MCF 10A (cell line): ENCODE measurements around the gene CEBPZOS. TPM values are rescaled to one million over a fixed set of nuclear protein-coding genes. Genes with fewer than 3 reads are reported as not detected.

Experiments
- BruUV-seq: library from RNA; stranded (reverse); fragments of 400-500 nt; replicated peaks from 2 replicates; lab custom pipeline; 2021; lab: Mats Ljungman, UMichigan
- CTCF ChIA-PET: fragments of 300-600 bp; sonication (Branson Sonifier 250); formaldehyde crosslinking; extraction: SDS; loops from one replicate; lab custom pipeline; 2021; ENCODE audit warnings: antibody characterized with exemption, inconsistent platforms; lab: Yijun Ruan, JAX
- POLR2A ChIA-PET: fragments of 300-600, 350-650 bp; sonication (Branson Sonifier 250); formaldehyde crosslinking; extraction: SDS; loops from one replicate; lab custom pipeline; 2020; ENCODE audit warnings: antibody characterized with exemption, inconsistent platforms; lab: Yijun Ruan, JAX
- DNase-seq: peaks from one replicate; pipeline ENCODE4 v3.0.0-alpha.2; 2018; ENCODE audit not compliant: unreplicated experiment
- H3K27ac Mint-ChIP-seq: one replicate; pipeline ENCODE4 v1.8.0; 2022; ENCODE audit warnings: mild to moderate bottlenecking, low read depth, mixed read lengths; ENCODE audit not compliant: unreplicated experiment
- H3K27me3 Mint-ChIP-seq: one replicate; pipeline ENCODE4 v1.8.0; 2022; ENCODE audit warnings: mixed read lengths; ENCODE audit not compliant: insufficient read depth, unreplicated experiment
- H3K36me3 Mint-ChIP-seq: one replicate; pipeline ENCODE4 v1.8.0; 2022; ENCODE audit warnings: mild to moderate bottlenecking, moderate library complexity, mixed read lengths; ENCODE audit not compliant: insufficient read depth, unreplicated experiment
- H3K4me1 Mint-ChIP-seq: one replicate; pipeline ENCODE4 v1.8.0; 2022; ENCODE audit warnings: mixed read lengths; ENCODE audit not compliant: insufficient read depth, unreplicated experiment
- H3K4me3 Mint-ChIP-seq: one replicate; pipeline ENCODE4 v1.8.0; 2022; ENCODE audit warnings: mild to moderate bottlenecking, moderate library complexity, mixed read lengths; ENCODE audit not compliant: unreplicated experiment
- H3K9me3 Mint-ChIP-seq: one replicate; pipeline ENCODE4 v1.8.0; 2022; ENCODE audit warnings: mixed read lengths; ENCODE audit not compliant: unreplicated experiment
- intact Hi-C: fragments of 100-400 bp; cut with micrococcal nuclease; formaldehyde crosslinking; loops from 2 replicates; pipeline ENCODE4 v1.14.1; 2022
- total RNA-seq: library from RNA; stranded (reverse); gene quantifications from 2 replicates; pipeline ENCODE4 v1.2.3, GENCODE V29; 2022
- TF ChIP-seq, protein P1 (sequence below): fragments of 200-600 bp; IDR thresholded peaks from one replicate; pipeline ENCODE4 v1.8.0; 2022; ENCODE audit warnings: antibody characterized with exemption, mild to moderate bottlenecking; ENCODE audit not compliant: unreplicated experiment

The CEBPZOS gene
- total RNA-seq, 1 experiment from 2014 or later = 38.5 TPM

DNA sequence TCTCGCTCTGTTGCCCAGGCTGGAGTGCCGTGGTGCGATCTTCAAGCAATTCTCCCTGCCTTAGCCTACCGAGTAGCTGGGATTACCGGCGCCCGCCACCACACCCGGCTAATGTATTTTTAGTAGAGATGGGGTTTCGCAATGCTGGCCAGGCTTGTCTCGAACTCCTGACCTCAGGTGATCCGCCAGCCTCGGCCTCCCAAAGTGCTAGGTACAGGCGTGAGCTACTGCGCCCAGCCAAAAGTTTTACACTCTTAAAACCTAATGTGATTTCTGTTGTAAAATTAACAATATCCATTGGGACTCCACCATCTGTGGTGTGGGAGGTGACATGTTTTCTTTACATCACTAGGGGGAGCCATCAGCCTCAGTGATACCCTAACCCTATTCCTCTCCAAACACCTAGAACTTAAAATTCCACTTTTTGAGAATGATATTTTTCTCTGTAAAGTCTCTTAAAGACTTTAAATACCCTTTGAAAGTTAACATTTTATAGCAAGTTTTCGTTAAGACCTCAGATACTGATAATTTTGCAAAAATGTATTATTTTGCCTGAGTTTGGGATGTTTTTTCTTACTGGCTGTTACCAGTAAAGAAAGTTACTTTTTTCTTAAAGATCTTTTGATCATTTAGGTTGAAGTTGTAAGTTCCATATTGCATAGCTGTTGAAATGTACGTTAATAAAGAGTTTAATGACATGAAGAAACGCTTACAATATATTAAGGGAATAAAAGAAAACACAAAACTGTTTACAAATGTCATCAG lies 27.9 kb upstream of the CEBPZOS start:
- no peaks in the 10 kb centered on the region for H3K36me3 Mint-ChIP-seq
- BruUV-seq = no TSS peak
- H3K4me3 Mint-ChIP-seq = no peak overlapping the region
- TF ChIP-seq, protein P1, sequence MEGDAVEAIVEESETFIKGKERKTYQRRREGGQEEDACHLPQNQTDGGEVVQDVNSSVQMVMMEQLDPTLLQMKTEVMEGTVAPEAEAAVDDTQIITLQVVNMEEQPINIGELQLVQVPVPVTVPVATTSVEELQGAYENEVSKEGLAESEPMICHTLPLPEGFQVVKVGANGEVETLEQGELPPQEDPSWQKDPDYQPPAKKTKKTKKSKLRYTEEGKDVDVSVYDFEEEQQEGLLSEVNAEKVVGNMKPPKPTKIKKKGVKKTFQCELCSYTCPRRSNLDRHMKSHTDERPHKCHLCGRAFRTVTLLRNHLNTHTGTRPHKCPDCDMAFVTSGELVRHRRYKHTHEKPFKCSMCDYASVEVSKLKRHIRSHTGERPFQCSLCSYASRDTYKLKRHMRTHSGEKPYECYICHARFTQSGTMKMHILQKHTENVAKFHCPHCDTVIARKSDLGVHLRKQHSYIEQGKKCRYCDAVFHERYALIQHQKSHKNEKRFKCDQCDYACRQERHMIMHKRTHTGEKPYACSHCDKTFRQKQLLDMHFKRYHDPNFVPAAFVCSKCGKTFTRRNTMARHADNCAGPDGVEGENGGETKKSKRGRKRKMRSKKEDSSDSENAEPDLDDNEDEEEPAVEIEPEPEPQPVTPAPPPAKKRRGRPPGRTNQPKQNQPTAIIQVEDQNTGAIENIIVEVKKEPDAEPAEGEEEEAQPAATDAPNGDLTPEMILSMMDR = peak; percentile 65
- no peaks in the 10 kb centered on the region for H3K4me1 Mint-ChIP-seq
- H3K27me3 Mint-ChIP-seq = no peaks in the 10 kb centered on the region
- H3K9me3 Mint-ChIP-seq = peaks cover 17% of the 10 kb centered on the region
- no peak overlapping the region for H3K27ac Mint-ChIP-seq
- peak; percentile 59 for DNase-seq
- intact Hi-C loops = loop anchor here (2.0 kb wide), 2 partner anchors 62 to 708 kb away; partner anchors contain the start of genes CEBPZ and NDUFAF7
- POLR2A ChIA-PET = interaction anchor here (0.6 to 1.9 kb wide), 13 partner anchors 10 to 155 kb away, joined by 3 to 6 read pairs (median 3); partner anchors contain the start of genes CEBPZ, CEBPZOS and NDUFAF7
- CTCF ChIA-PET = interaction anchor here (0.5 to 3.0 kb wide), 29 partner anchors 9 to 711 kb away, joined by 3 to 32 read pairs (median 3); partner anchors contain the start of genes CEBPZOS, EIF2AK2 and SULT6B1

DNA sequence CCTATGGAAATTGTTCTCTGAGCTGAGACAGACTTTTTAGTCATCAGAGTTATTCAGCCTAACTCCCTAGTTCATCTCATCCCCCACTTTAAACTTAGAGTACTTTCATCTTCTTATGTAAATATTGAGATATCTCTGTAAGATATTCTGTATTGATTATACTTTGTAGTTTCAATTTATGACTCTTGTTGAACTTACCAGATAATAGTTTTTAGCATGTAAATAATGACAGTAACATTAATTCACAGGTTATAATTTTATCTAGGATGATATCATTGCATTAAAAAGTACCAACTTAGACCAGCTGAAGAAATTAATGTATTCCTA lies 24.7 kb upstream of the CEBPZOS start:
- BruUV-seq = no TSS peak
- H3K36me3 Mint-ChIP-seq = no peaks in the 10 kb centered on the region
- no peak for DNase-seq
- intact Hi-C loops = no loop called here
- CTCF ChIA-PET = interaction anchor here (0.6 to 1.5 kb wide), 2 partner anchors 26 to 29 kb away, joined by 5 to 7 read pairs; no protein-coding TSS in a partner anchor
- TF ChIP-seq, protein P1 = no peak
- no peak overlapping the region for H3K27ac Mint-ChIP-seq
- POLR2A ChIA-PET = no interaction called here
- H3K27me3 Mint-ChIP-seq = no peaks in the 10 kb centered on the region
- H3K9me3 Mint-ChIP-seq = no peaks in the 10 kb centered on the region
- no peaks in the 10 kb centered on the region for H3K4me1 Mint-ChIP-seq
- H3K4me3 Mint-ChIP-seq = no peak overlapping the region

DNA sequence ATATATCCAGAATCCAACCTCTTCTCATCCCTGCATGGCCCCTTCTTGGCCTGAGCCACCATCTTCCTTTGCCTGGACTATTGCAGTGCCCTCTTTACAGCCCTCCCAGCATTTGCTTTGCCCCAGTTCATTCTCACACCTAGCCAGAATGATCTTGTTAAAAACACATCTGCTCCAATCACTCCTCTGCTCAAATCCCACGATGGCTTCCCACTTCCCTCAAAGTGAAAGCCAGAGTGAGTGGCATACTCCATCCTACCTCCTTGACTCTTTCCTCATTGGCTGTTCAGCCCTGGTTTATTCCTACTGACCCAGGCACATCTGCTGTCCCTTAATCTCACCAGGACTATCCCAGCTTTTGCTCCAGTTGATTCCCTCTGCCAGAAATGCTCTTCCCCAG lies 22.6 kb upstream of the CEBPZOS start:
- intact Hi-C loops = no loop called here
- Mint-ChIP-seq H3K4me1 (no peaks in the 10 kb centered on the region), H3K36me3 (no peaks in the 10 kb centered on the region), H3K4me3 (no peak overlapping the region), H3K27me3 (no peaks in the 10 kb centered on the region), H3K27ac (no peak overlapping the region), H3K9me3 (no peaks in the 10 kb centered on the region)
- TF ChIP-seq, protein P1 = no peak
- no TSS peak for BruUV-seq
- POLR2A ChIA-PET = interaction anchor here (1.0 kb wide), 1 partner anchor 23 kb away, joined by 3 read pairs; no protein-coding TSS in a partner anchor
- CTCF ChIA-PET = no interaction called here
- DNase-seq = no peak

DNA sequence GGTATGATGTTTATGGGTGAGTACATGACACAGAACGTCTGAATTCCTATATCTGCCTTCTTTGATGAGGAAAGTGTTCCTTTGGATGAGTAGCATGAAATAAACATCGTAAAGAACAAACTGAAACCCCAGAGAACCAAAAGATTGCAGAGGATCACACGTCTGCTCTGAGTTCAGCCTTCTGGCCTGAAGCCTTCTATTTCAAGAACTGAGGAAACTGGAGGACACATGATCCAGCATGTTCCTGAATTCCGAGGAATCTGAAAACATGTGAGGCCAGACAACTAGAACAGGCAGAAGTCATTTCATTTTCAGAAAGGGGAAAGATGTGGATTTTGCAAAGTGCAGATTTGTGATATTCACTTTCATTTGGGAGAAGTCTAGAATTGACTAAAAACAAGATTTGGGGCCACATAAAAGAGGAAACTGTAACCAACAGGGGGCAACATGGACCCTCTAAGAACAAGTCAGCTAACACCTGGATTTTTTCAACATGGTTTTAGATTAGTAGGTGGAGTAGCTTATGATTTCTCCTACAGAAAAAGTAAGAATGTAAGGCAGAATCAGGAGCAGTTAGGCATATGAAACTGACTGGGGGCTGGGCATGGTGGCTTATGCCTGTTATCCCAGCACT lies 16.2 kb upstream of the CEBPZOS start:
- Mint-ChIP-seq H3K36me3 (no peaks in the 10 kb centered on the region), H3K27ac (peak overlapping the region; percentile 47), H3K4me3 (no peak overlapping the region), H3K4me1 (peaks cover 11% of the 10 kb centered on the region), H3K27me3 (no peaks in the 10 kb centered on the region), H3K9me3 (no peaks in the 10 kb centered on the region)
- CTCF ChIA-PET = interaction anchor here (0.6 to 1.1 kb wide), 2 partner anchors 11 to 13 kb away, joined by 3 to 4 read pairs; no protein-coding TSS in a partner anchor
- POLR2A ChIA-PET = interaction anchor here (0.8 to 3.3 kb wide), 6 partner anchors 10 to 20 kb away, joined by 3 to 12 read pairs (median 3); partner anchors contain the start of gene CEBPZOS
- TF ChIP-seq, protein P1 = no peak
- BruUV-seq = no TSS peak
- no peak for DNase-seq
- intact Hi-C loops = no loop called here
